Erythroblast (primary cell): ENCODE measurements around the gene DOCK1.

Experiments
- DNase-seq, 2 experiments: peaks; one replicate each; lab custom pipeline; 2025; lab: John Stamatoyannopoulos, UW
- GATA1 ChIP-seq: IDR thresholded peaks from 2 replicates; pipeline ENCODE4 v1.6.1; 2011; ENCODE audit warnings: low read depth, mild to moderate bottlenecking, control low read depth, low read length, moderate library complexity
- POLR2A ChIP-seq: IDR thresholded peaks from 2 replicates; pipeline ENCODE4 v1.6.1; 2011; ENCODE audit warnings: mild to moderate bottlenecking, low read length

Gene DOCK1

DNA sequence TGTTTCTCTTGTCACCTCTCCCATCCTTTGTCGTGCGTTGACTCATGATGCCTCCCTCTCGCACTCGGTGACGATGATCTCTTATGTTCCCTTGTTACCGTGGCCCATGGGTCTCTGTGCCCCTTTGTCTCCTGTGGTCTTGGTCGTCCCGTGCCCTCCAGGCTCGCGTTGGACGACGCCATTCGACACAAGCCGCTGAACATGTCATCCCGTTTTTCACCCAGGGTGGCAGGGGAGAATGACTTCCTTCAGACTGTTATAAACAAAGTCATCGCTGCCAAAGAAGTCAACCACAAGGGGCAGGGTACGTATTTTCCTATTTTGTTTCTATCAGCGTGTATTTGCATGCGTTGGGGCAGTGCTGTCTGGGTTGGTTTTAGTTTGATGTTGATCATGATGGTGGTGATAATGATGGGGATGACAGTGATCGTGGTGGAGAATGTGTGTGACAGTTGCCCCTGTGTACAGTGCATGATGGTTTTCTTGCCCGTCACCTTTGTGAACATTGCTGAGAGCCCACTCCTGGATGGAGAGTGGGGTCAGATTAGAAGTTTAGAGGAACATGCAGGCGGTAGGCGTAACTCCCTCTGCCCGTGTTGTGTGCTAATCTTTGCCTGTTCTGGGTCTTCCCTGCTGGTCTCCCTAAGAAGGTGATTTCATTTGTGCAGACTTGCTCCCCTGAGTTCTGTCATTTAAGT lies 107.0 kb downstream of the DOCK1 start:
- TF ChIP-seq POLR2A (no peak), GATA1 (no peak)
- DNase-seq = no peak

DNA sequence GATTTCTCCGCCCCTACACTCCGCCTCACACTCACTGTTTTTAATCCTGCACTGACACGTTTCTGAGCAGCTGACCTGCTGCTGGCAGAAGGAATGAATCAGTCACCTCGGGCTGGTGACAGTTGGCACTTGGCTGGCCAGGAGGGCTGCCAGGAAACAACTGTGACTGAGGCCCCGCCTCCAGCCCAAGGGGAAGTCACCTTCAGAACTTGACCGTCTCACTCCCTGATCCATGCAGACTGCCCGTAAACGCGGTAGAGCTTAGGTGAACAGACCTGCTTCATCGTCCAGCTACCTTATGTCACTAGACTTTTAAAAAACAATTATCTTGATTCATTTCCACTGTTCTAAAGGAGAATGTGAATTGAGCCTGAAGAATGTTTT lies 107.5 kb downstream of the DOCK1 start:
- no peak for DNase-seq
- no peak for TF ChIP-seq POLR2A
- TF ChIP-seq GATA1 = no peak

DNA sequence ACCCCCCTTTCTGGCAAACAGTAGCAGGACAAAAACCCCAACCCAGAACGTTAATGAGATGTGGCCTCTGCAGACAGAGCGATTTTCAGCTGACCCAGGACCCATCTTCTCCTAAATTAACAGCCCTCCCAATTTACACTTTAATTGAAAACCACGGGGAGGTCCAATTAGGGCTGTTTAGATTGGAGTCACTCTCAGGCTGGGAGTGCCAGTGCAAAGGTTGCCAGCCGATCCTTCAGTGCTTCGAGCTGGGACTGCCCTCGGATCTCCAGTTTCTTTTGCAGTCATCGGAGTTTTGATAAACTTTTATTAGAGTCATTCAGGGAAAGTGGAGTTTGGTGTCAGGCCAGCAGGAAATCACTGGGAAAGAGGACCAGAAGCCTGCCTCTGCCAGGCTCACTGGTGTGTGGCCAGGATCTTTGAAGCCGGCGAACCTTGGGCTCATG lies 108.0 kb downstream of the DOCK1 start:
- TF ChIP-seq POLR2A (no peak), GATA1 (no peak)
- no peak for DNase-seq

DNA sequence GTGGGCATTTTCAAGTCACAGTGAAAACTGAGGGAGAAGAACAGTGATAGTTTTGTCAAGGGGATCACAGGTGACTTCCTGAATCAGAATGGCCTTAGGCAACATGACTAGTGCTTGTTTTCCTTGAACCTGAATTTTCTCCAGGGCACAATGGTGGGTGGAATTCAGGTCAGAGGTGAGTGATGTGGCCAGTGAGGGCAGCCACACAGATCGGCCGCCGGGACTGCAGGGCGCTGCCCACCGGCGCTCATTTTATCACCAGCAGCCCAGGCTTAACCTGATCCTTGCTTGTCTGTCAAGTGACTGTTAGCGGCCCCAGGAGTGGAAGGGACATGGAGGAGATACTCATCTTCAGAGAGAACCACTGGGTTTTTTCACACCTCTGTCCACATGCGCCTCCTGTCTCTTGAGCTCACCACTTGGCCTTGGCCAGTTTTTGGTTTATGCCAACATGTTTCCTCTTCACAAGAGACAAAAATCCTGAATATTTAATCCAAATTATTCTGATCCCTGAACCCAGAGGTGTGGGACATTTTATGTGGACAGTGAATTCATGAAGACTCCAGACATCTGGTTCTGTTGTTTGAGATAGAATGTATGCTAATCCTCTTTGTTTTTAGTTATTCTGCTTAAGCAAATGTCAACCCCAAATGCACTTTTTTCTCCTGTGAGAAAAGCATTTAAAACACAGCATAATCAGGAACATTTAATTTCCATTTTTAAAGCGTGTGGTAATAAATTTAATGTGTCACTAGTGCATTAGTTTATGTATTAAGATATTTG lies 108.7 kb downstream of the DOCK1 start:
- TF ChIP-seq GATA1 (no peak), POLR2A (no peak)
- no peak for DNase-seq

DNA sequence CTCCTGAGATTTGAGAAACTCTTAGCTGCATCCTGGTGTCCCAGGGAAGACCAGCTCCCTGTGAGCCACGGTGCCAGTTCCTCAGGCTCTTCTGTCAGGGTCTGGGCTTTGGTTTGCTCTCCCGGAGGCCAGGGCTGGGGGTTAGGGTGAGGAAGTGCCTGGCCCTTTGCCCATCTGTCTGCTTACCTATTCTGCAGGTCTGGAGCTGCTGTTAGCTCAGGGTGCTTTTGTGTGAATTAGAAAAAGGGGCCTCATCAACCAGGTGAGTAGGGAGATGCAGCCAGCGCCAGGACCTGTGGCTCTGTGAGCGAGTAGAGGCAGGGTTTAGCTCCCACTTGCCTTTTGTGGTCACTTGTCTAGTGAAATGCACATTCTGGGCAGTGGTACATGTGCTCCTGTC lies 109.4 kb downstream of the DOCK1 start:
- TF ChIP-seq POLR2A = no peak
- TF ChIP-seq GATA1 = no peak
- no peak for DNase-seq

DNA sequence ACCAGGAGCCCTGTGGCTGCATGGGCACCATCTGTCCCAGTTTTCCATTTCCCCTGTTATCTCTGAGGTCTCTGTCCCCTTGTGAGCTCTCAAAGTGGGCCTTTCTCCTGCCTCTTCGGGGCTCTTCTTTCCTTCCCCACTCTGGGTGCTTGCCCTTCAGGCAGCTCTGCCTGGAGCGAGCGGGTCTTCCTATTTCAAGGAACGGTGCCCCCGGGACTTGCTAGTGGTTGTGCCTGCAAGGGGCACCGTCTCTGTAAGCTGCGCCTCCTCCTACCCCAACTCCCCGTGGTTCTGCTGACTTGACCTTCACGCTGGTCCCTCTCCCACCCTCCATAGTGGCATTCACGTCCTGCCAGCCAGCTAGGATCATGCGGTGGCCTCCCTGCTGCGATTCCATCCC lies 110.1 kb downstream of the DOCK1 start:
- DNase-seq = no peak
- no peak for TF ChIP-seq POLR2A
- TF ChIP-seq GATA1 = no peak

DNA sequence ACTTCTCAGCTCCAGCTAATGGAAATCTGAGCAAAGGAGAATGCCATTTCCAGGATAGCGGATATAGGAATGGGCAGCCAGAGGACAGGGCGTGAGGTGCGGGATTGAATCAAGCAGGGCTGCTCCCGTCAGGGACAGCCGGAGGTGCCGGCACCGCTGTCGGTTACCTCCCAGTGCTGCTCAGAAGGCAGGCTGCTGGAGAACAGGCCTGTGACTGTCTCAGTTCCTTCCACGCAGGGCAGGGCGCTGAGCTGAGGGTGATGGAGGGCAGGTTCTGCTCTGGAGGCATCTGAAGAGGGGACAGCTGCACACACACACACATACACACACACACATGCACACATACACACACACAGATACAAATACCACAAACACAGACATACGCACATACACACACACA lies 111.1 kb downstream of the DOCK1 start:
- TF ChIP-seq GATA1 = no peak
- TF ChIP-seq POLR2A = no peak
- no peak for DNase-seq

DNA sequence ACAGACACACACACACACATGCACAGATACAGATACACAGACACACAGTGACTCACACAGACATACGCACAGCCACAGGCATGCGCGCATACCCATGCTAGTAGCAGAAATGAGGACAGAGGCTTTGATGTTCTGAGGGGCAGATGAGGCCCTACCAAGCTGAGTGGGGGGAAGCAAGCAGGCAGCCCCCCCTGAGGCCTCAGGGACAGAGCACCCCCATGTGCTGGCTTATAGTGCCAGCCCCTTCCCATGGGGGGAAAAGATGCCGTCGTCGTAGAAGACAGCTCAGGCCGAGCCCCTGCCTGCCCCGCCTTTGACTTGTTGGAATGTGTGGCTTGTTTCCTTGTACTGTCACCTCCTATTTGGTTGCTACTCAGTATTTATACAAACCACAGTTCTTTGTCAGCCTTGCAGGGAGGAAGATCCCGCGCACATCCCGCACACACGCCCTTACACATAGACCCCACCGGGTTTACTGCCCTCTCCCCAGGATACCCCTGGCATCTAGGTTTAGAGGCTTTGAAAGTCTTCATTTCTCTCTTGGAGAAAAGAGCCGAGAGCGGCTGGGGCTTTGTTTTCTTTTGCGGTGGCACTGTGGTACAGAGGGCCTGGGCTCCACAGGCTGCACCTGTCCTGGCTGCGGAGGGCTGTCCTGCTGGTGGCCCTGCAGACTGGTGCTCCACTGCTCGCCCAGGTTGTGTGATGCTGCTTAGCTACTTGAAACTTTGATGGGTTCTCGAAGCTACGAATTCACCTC lies 112.5 kb downstream of the DOCK1 start:
- no peak for TF ChIP-seq POLR2A
- no peak for TF ChIP-seq GATA1
- no peak for DNase-seq

DNA sequence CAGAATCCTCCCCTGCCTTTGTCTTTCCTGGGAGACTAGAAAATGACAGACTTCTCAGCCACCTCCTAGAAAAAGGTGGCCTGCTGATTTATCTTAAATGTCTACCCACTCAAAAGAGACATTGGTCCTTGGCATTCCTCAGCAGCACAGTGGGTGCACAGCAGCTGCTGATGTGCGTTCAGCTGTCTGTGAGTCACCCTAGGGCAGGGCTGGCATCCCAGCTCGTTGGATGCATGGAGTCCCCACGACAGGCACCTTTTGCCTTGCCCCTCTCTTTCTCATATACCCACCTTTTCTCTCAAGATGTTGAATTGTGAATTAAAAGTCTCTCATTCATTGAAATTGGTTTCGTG lies 113.0 kb downstream of the DOCK1 start:
- DNase-seq = no peak

DNA sequence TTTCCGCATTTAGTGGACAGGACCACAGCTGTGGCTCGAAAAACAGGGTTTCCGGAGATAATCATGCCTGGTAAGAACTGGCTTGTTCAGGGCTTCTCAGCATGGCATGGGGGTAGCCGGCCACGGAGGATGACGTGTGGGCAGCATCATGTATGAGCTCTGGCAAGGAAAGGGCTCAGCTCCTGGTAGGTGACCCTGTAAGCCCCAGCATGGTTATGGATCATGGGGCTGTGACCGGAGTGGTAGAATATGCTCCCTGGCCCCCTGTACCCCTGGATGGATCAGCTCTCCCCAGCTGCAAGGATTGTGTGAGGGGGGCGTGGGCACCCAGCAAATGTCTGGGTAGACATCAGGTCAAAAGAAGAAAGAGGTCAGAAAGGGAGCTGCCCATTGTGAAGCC lies 113.5 kb downstream of the DOCK1 start:
- TF ChIP-seq GATA1 (no peak), POLR2A (no peak)
- no peak for DNase-seq

More for the DNA sequence above, 113.0 kb downstream of the DOCK1 start:
- TF ChIP-seq GATA1 = no peak
- TF ChIP-seq POLR2A = no peak

DNA sequence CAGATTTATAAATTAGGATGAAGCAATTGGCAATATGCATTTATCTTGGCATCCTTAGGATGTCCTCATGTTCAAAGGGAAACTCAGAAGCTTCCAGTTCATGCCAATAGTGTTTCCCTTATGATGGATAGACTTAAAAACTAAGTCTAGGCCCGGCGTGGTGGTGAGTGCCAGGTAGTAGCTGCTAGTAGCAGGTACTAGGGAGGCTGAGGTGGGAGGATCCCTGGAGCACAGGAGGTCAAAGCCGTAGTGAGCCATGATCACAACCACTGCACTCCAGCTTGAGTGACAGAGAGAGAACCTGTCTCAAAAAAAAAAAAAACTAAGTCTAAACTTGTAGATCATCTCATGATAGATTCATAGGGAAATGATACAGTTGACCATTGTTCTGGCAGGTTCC lies 115.0 kb downstream of the DOCK1 start:
- TF ChIP-seq POLR2A = no peak
- TF ChIP-seq GATA1 = no peak
- DNase-seq = no peak

DNA sequence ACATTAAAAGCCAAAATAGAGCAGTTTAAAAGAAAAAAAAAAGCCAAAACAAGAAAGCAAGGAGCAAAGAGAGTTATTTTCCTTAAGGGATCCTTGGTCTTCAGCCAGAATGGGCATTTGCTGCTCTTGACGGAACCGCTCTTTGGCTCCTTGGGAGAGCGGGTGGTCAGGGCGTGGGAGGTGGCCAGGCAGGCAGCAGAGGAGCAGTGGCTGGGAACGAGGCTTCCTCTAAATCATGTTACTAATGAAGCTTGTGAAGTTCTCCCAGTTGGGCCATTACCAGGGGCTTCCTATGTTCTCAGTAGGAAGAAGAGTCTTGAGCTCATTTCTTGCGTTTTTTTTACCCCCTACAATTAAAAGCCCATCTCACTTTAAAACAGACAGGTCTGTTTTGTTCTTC lies 116.6 kb downstream of the DOCK1 start:
- no peak for TF ChIP-seq GATA1
- TF ChIP-seq POLR2A = no peak
- DNase-seq = no peak

DNA sequence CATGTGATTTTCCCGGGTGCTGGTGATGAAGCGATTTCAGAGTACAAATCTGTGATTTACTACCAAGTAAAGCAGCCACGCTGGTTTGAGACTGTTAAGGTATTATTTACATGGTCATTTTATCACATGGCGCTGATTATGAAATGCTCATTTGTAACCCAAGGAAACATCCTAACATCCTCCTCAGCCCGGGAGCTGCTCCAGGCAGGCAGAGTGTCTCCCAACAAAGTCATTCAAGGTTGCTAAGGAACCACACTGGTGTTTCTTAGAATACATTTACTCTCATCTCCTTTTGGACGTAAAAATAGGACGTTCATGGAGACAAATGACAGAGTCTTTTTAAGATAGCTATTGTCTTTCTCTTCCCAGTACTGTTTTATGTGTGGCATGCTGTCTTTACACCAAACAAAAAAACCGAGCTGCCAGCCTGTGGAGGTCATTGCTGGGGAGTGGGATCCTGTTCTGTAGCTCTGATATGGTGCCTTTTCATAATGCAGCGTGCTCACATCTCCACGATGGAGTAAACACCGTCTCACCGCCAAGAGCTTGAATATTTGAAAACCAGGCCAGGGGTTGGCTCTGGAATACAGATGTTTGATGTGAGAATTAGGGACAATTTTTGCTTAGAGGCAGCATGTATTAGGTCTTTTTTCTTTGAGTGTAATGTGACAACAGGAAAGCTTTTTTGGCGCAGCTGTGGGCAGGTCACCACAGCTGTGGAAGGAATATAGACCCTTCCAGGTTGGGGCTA lies 119.6 kb downstream of the DOCK1 start:
- TF ChIP-seq GATA1 (no peak), POLR2A (no peak)
- no peak for DNase-seq

DNA sequence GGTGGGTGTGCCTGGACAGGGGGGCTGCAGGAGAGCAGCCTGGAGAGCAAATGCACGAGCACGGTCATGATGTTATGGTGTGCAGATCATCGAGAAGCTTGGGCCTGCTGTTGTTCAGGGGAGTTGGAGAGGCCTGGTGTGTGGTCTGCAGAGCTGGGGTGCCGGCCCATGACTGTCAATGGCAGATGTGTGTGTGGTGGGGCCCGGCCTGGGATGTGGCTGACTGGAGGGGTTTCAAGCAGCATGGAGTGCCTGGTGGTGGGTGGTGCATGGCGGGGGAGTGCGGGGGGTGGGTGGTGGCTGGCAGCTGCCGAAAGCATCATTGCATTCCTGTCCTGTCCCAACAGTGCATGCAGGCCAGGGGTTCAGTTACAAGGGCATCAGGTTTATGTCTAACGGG lies 122.6 kb downstream of the DOCK1 start:
- TF ChIP-seq GATA1 (no peak), POLR2A (no peak)
- no peak for DNase-seq
